Mammary microvascular endothelial cell (primary cell): ENCODE data around the gene OR52L1. TPM values are rescaled to one million over a fixed set of nuclear protein-coding genes. Genes with fewer than 3 reads are reported as not detected.

Source experiments
- total RNA-seq: library from RNA; depleted of rRNA; stranded (reverse); fragments of >200 nt; gene quantifications from 2 replicates; pipeline ENCODE4 v1.2.3, GENCODE V29; 2015

The OR52L1 gene
- not detected in 2 replicates for total RNA-seq

GRCh38 chr11:5986885-5987284 lies at the start of gene OR52L1:
TSS of gene OR52L1 (minus strand) at chr11:5986985. CDS start at chr11:5986930, 55 bp downstream.

DNA sequence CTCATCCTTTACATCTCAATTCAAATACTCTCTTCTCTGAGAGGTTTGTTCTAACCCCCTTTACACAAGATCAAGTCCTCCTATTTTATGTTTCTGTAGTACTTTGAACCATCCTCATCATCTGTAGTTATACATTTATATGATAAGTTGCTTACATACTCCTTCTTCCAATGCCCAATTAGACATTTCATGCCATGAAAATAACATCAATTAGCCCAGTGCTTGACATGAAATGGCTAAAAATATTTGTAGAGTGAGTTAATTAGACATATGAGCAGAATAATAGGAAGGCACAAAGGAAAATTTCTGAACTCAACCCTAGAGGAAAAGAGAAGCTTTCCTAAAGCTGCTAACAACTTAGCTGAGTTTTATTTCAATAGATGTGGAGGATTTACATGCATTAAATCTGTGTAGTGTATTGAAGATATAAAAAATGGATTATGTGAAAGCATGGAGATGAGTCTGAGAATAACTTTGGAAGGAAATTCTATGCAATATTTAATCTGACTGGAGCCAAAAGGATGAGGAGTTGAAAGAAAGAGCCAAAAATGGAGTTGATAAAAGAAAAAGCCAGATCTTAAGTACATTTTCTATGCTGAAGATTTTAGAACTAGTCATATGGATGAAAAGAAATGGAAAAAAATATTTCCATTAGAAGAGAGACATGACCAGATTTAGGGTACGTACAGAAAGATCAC lies 44.1 kb upstream of the OR52L1 start, which contains the start of gene OR56A1:
Gene OR56A1 (minus strand): TSS at position 51 of the 698 bp plus-strand sequence. CDS start 3,066 bp downstream, outside the sequence.

GRCh38 chr11:6006846-6007245 lies 20.1 kb upstream of the OR52L1 start, which contains the start of gene OR56A4:
TSS of gene OR56A4 (minus strand) at chr11:6006946. CDS start at chr11:6002992, 3,954 bp downstream.

DNA sequence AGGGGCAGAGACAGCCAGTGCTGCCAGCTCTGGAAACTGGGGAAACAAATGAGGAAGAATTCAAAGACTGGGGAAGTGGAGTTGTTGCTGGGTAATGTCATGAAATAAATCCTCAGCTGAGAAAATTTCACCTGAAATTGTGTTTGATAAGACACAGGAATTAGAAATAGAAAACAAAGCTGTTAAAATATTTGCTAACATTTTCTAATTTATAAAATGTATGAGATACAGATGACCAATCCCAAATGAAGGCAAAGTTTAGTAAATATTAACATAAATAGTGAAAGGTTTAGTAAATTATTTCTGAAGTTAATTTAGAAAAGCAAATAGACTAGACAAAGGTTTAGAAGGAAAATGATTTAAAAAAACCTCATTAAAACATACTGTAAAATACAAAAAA lies 18.4 kb downstream of the OR52L1 start, which contains the start of gene OR56A5:
Gene OR56A5 (minus strand): TSS at position 101 of the 400 bp plus-strand sequence. CDS start 0 bp downstream, at position 101.

GRCh38 chr11:5941951-5942350 lies 44.8 kb downstream of the OR52L1 start, which contains the start of gene OR56A3:
TSS of gene OR56A3 (plus strand) at chr11:5942251. CDS start at chr11:5947347, 5,096 bp downstream.

Other genes starting within 250 kb of the OR52L1 start
- not detected in 2 replicates for gene OR52N4, start 232.7 kb downstream of the OR52L1 start, total RNA-seq
- gene OR52N5, start 203.6 kb downstream of the OR52L1 start, total RNA-seq = not detected in 2 replicates
- not detected in 2 replicates for gene OR52N1, start 195.7 kb downstream of the OR52L1 start, total RNA-seq
- gene OR52N2, start 178.1 kb downstream of the OR52L1 start, total RNA-seq = not detected in 2 replicates
- gene OR52E6, start 145.1 kb downstream of the OR52L1 start, total RNA-seq = not detected in 2 replicates
- gene OR52E8, start 129.3 kb downstream of the OR52L1 start, total RNA-seq = not detected in 2 replicates
- gene OR52E4, start 106.4 kb downstream of the OR52L1 start, total RNA-seq = not detected in 2 replicates
- gene OR52E5, start 93.8 kb downstream of the OR52L1 start, total RNA-seq = not detected in 2 replicates
- not detected in 2 replicates for gene OR56A3, start 44.7 kb downstream of the OR52L1 start, total RNA-seq
- gene OR56A5, start 18.5 kb downstream of the OR52L1 start, total RNA-seq = not detected in 2 replicates
- gene OR56A4, start 20.0 kb upstream of the OR52L1 start, total RNA-seq = not detected in 2 replicates
- not detected in 2 replicates for gene OR56A1, start 43.8 kb upstream of the OR52L1 start, total RNA-seq
- not detected in 2 replicates for gene OR56B4, start 120.7 kb upstream of the OR52L1 start, total RNA-seq
- not detected in 2 replicates for gene OR52B2, start 183.3 kb upstream of the OR52L1 start, total RNA-seq
- not detected in 2 replicates for gene OR52W1, start 212.2 kb upstream of the OR52L1 start, total RNA-seq
- not detected in 2 replicates for gene C11orf42, start 218.6 kb upstream of the OR52L1 start, total RNA-seq
- 11.1 and 11.3 TPM in 2 replicates for gene FHIP1B, start 247.7 kb upstream of the OR52L1 start, total RNA-seq